GM18511 (cell line): ENCODE data around the gene SYT8.
A peak's percentile ranks its signal among the peaks of the same experiment; 100 is the strongest.

Experiments
- ATAC-seq: cut with Tn5 transposase; IDR thresholded peaks from one replicate; pipeline ENCODE4 v1.9.1; 2021; ENCODE audit warnings: mild to moderate bottlenecking, moderate library complexity; ENCODE audit not compliant: unreplicated experiment

SYT8 gene

DNA sequence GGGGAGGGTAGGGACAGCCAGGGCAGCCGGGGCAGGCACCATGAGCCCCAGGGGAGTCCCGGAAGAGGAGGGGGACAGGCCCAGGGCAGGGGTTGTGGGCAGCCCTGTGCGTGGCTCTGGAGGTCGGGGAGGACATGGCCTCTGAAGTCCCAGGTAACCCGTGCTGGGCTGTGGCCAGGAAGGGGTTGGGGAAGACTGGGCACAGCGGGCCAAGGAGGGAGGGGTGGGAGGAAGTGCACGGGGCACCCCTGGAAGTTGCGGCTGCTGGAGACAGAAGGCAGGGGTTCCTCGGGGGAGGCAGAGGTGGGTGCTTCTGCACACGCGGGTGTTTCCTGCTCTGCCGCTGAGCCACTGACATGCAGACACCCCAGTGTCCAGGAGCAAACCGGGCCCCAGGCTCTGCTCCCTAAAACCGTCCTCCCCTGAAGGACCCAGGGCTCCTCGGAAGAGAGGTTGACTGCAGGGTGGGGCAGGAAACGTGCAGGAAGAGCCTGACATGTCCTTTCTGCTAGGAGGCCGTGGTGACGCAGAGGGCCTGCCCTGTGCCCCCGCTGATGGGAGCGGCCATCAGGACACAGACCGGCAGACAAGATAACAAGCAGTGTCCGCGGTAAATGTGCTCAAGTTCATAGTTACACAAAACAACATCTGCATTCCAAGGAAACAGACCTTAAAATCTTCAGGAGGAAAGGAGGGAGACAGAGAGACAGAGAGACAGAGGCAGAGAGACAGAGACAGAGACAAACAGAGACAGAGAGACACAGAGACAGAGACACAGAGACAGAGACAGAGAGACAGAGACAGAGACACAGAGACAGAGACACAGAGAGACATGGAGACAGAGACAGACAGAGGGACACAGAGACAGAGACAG is 9.7 kb downstream of the SYT8 start:
- ATAC-seq: no peak

DNA sequence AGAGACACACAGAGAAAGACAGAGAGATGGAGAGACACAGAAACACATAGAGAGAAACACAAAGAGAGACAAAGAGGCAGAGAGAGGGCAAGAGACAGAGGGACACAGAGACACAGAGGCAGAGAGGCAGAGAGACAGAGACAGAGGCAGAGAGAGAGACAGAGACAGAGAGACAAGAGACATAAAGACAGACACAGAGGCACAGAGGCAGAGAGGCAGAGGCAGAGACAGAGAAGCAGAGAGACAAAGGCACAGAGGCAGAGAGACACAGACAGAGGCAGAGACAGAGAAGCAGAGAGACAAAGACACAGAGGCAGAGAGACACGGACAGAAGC is 10.3 kb downstream of the SYT8 start:
- no peak for ATAC-seq

DNA sequence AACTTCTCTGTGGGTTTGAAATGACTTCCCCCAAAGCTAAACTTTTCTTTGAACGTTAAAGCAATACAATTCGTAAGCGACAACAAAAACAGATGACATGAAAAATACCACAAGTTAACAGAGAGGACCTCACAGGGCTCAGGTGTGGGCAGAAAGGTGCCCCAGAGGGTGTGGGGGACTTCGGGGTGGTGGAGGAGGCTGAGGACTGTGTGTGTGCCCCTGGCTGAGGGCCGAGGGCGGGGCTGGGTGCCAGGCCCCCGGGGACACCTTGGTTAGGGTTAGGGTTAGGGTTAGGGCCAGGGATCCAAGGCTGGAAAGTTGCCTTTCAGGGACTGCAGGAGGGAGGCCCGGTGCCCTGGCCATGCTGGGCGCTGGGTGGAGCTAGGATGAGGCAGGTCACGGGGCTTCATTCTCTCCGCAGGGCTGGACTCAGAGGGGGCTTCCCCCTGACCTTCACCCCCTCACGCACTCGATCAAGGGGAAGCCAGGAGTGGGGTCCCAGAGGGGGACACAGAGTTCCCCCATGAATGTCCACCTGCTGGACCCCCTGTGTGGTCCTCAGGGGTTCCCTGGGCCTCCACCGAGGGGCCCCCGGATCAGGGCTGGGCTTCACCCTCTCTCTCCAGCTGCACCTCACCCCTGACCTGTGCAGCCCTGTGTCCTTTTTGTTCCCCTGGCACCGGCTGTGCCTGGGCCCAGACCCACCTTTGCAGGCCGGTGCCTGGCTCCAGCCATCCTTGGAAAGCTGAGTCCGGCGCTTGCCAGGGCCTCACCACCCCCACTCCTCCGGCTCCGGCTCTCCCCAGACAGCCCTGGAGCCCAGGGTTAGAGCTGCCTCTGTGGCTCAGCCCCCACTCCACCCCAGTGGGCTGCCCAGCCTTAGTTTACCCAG is 11.0 kb downstream of the SYT8 start:
- no peak for ATAC-seq

DNA sequence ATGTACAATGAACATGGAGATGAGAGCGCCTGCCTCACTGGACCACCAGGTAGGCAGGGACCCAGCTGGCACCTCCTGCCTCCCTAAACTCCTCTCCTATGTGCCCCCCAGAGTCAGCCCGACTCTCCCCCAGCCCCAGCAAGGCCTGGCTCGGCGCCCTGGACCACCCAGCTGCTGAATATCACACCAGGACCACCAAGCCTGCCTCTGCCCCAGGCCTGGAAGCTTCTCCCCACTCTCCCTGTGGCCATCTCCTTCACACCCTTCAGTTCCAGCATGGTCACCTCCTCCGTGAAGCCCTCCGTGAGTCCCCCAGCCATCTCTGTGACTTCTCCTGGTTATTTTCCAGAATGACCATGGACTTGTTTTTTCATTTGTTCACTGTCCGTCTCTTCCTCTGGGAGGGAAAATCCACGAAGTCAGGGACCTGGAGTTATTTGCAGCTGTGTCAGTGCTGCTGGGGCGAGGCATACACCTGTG is 11.7 kb downstream of the SYT8 start:
- no peak for ATAC-seq

DNA sequence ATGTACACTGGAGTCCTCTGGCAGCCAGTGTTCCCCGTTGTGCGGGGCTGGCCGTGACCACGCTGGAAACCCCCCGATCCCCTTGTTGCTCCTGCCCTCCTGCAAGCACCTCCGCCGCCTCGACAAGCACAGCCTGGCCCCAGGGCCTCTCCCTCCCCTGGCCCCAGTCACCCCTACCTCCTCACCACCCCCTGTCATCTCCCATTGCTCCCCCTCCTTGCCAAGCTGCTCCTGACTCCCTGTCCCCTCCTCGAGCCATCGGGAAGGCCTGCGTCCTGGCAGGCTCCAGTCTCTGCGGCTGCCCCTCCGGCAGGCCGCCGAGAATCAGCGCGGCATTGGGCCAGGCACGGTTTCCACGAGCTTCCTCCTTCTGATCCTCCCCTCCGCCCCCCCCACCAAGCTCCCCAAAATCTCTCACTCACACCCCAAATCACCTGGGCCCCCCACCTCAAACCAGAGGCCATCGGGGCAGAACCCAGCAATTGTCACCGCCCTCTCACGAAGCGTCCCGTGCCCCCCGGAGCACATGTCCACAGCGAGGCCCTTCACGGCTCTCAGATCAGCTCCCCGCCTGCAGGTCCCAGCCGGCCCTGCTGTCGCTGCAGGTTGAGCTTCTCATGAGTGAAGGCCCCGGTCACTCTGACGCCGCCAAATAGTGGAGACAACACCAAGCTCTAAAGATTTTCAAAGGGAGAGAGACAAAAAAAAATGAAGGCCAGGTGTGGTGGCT is 12.4 kb downstream of the SYT8 start:
- no peak for ATAC-seq

DNA sequence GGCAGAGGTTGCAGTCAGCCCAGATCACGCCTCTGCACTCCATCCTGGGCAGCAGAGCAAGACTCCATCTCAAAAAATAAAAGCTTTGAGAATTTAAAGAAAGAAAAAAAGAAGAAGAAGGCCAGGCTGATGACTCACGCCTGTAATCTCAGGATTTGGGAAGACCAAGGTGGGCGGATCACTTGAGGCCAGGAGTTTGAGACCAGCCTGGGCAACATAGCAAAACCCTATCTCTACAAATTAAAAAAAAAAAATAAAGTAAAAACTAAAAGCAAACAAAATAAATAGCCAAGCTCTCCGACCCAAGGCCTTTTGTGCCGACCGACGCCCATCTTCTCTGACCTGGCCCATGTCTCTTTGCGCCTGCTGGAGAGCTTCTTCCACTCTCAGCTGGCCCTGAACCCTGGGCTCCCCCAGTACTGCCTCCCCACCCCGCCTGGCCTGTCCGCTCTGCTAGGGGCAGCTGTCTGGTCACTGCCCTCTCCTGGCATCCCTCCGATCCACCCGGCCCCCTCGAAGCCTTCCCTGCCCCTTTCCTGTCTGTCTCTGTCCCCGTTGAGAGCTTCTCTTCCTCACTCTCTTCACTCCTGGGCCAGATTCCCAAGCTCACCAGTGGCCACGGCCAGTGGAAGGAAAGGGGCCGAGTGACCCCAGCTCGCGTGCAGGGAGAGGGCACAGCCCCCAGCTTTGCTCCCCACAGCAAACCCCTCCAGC is 13.3 kb downstream of the SYT8 start:
- ATAC-seq: no peak

DNA sequence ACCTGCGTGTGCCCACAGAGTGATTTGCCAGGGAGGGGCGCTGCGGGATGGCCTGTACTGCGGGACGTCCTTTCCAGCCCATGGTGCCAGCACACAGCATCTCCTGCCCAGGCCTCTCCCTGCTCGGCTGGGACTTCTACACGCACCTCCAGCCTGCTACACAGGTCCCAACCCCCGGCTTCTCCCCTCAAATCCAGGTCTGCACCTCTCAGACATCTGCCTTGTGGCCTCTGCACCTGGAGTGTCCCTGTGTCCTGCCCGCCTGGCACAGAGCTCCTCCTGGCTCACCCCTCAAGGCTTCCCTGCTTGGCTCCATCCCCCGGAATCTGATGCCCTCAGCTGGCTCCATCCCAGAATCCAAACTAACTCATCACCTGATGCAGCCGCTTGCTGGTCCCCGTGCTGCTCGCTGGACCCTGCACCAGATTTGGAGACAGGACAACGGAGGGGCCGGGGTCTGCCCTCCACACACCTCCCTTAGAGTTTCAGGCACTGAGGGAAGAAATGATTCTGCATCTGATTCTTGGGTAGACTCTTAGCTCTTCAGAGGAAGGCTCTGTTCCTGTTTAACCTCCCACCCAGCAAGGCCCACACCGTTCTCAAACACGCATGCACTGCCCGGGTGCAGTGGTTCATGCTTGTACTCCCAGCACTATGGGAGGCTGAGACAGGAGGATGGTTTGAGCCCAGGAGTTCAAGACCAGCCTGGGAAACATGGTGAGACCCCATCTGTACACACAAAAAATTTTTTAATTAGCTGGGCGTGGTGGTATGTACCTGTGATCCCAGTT is 14.0 kb downstream of the SYT8 start:
- ATAC-seq: no peak

DNA sequence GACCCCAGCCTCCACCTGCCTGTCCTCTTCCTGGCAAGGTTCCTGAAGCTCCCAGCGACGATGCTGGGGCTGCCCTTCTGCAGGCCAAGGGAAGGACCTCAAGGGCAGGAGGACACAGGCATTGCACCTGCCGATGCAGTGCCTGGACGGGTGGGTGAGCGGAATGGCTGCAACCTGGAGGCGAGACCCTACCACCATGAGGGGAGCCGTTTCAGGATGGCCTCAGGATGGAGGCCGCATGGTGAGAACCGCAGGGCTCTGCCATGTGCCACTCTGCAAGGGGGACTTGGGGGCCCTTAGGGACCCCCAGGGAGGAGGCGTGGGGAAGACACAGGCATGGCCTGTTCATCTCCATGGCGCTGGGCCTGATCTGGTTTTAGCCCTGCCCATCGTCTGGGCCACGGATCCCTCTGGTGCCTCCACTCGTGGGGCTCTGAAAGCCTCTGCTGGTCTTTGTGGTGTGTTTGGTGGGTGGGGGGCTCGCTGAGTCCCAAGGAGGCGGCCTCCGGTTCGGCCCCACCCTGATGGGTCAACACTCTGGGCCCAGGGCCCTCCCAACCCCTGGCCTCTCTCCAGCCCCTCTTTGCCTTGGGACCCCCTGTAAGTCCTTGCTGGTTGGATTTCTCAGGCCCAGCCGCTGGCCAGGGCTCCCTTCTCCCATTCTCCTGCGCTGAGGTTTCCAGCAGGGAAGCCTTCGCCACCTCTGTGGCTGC is 16.8 kb downstream of the SYT8 start:
- no peak for ATAC-seq

DNA sequence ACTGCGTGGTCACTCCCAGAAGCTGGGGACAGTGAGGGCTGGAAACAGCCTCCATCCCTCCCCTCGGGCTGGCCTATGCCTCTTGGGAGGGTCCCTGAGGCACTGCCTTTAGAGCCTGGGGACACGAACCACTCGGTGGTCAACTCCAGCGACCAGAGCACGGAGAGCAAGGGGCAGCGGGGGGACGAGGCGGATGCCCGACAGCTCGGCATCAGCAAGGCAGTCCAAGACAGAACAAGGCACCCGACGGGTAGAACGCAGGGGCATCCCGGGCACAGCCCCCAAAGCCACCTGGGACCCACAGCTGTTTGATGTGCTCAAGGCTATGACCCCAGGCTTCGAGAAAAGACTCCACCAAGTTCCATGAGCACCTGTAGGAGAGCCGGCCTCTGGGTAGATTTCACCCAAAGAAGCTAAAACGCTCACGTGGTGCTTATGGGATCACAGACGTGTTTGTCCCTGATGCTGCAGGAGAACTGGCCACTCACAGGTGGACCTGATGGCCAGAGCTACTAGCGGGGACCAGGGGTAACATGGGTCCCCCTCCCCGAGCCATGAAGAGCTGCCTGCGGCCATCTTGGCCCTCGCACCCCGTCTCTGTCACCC is 17.6 kb downstream of the SYT8 start:
- ATAC-seq: no peak

DNA sequence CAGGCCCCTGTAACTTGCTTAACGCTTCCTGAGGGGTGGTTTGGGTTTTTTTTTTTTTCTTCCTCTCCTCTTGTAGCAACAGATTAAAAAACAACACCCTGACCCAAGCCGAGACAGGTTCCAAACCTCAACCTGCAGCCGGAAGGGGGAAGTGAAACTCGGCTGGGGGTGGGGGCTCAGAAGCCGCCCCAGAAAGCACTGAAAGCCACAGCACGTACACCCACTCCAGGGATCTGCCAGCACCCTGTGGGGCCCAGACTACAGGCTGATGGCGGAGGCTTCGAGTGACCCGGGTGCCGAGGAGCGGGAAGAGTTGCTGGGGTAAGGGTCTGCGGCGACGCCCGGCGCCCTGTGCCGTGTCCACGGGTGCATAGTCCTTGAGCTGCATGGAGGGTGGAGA is 18.1 kb downstream of the SYT8 start, which contains the start of gene LSP1:
TSS of gene LSP1 (plus strand) at position 208 of the 400 bp plus-strand sequence. CDS start at position 269, 61 bp downstream.
- ATAC-seq: peak; percentile 47

DNA sequence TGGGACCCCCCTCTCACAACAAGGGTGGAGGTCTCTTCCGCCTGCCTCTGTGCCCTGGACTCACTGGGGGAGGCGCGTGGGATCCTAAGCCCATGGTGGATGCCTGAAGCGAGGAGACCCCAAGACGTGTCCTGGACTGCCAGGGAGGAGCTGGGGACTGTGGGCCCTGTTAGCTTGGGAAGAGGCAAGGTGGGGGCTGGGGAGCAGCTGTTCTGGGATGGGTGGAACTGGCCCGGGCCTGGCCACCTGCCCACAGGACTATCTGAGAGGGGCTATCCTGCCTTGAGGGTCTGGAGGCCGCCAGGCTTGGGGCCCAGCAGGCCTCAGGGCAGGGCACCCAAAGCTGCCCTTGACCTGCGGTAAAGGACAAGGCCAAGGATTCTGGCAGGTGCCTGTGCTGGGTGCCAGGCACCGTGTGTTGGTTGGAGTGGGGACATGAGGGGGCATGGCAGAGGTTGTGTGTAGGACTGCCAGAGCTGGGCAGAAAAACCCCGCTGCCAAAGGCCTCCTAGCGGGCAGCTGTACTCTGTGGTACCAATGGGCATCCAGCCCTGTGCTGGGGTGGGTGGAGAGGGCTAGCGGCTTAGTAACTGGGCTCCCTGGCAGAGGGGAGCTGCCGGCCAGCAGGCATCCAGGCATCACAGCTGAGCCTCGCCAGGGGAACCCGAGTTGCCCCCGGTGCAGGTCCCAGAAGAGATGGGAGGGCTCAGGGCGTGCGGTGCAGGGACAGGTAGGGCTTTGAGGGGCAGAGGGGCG is 18.8 kb downstream of the SYT8 start:
- no peak for ATAC-seq

DNA sequence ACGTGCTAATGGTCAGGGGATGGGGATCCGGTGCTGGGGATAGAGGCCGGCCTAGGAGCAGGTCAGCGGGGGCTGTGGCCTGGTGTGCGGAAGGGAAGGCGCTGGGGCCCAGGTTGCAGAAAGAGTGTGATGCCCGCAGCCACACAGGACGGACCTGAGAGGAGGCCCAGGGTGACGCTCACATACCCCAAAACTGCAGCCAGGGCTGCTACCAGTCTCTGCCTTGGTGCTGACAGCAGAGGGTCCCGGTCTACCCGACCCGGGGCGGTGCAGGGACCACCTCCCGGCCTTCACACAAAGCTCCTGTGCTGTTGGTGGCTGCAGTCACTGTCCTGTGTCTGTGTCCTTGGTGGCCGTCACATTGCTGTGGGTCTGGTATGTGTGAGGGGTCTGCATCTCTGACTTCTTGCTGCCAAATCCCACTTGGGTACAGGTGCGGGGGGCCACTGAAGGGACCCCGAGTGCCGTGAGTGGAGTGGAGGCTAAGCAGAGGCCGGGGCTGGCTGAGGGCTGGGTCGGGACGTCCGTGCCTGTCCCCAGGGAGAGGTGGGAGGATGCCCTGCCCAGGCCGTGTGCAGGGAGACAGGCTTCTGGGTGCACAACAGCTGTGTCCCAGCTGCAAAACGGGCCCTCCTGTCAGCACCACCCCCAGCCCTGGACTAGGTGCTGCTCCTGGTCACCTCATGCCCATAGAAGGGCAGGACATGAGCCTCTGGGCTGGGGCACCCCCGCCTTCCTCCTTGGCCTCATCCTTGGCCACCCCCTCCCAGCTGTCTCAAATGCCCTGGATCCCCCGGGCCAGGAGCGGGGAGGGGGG is 19.6 kb downstream of the SYT8 start:
- ATAC-seq: peak; percentile 34

DNA sequence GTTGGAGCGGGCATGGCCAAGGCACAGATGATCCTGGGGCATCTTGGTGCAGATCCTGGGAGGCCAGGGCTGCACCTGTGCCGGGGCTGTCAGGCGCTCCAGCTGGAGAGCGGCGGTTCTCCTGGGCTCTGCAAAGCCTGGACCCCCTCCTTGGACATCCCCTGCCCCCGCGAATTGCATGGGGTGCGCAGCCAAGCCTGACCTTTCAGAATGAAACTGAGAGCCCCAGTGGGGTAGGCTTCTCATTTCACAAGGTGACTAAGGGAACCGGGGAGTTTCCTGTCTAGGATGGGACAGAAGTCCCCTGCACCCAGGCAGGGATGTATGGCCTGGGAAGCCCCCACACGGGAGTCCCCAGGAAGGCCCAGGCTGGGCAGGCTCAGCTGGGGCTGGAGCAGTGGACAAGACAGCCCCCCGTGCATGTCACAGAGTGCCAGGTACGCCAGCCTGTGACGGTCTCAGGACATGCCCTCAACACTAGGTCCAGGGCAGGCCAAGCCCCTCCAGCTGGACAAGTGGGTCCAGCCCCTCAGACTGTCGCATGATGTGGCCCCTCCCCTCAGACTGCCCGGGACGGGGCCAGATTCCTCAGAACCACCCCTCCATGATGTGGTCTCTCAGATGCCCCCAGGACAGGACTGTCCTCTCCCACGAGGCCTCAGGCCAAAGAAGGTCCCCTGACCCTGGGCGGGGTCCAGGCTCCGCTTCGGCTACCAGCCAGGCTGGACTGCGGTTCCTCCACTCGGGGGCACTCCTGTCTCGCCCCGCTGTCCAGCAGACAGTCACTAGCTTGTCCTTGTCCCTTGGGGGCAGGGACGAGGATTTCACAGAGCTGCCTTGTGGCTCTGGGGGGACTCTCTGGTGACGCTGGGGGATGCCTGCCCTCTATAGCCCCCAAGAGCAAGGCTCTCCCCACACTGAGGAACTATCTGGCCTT is 20.4 kb downstream of the SYT8 start:
- peak; percentile 46 for ATAC-seq

DNA sequence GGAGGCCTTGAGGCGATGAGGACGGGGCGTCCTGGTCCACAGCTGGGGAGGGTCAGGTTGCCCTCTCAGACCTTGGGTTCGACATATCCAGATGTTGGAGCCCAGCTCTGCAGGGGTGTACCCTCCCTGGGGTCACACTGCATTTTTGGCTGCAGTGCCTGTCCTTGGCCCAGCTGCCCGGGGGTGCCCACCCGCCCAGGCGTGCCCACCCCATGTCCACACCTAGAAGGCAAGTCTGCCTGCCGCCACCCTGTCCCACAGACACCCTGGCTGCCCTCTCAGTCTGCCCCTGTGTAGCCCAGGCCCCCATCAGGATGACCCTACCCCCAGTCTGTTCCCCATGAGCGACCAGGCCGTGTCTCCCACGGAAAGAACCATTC is 21.1 kb downstream of the SYT8 start:
- no peak for ATAC-seq

DNA sequence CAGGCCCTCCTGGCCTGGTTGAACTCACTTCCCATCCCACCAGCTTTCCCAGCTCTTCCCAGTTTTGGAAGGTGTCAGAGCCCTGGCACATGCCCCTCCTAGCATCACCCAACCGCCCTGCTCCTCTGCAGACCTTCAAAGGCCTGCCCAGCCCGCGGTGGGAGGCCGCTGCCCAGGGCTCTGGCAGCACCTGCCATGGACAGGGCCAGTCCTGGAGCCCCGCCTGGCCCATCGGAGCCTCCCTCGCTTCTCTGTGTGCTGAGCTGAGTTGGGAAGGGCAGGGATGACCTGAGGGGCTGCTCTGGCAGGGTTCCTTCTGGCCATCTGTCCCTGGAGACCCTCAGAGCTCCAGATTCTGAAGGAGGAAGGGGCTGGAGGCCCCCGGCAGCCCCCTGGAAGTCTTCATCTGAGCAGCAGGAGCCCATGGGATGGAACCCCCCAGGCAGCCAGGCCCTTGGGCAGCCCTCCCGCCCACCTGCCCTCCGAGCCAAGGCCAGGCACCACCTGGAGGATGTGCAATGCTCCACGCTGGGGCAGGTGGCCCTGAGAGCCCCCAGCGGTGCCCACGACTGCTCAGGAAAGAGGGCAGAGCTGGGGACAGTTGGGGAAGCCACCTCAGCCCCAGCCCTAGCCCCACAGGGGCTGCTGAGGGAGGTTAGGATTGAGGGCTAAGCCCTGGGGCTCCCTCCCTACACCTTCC is 21.7 kb downstream of the SYT8 start:
- no peak for ATAC-seq
